SK-N-SH treated with all-trans-retinoic acid at 6 μM for 48 hours (cell line): ENCODE measurements around the gene ADAMTS17.

ENCODE experiments used
- ATAC-seq: fragments of 200-7000 bp; cut with Tn5 transposase; 3 replicates; pipeline ENCODE4 v1.9.1; 2020; ENCODE audit warnings: mild to moderate bottlenecking, moderate library complexity
- ARNTL ChIP-seq: fragments of 450-650 bp; formaldehyde crosslinking; IDR thresholded peaks from 2 replicates; pipeline ENCODE4 v1.5.0; 2020; ENCODE audit warnings: low read depth, mild to moderate bottlenecking, moderate library complexity, borderline replicate concordance
- BACH2 ChIP-seq: fragments of 250-450 bp; sonication (Bioruptor Pico); IDR thresholded peaks from 2 replicates; pipeline ENCODE4 v1.9.0; 2021; ENCODE audit warnings: mild to moderate bottlenecking, borderline replicate concordance
- ESRRG ChIP-seq: fragments of 250-450 bp; sonication (Bioruptor Pico); IDR thresholded peaks from 2 replicates; pipeline ENCODE4 v1.6.1; 2021; ENCODE audit warnings: mild to moderate bottlenecking
- GLIS3 ChIP-seq: fragments of 250-450 bp; sonication (Bioruptor Pico); IDR thresholded peaks from 2 replicates; pipeline ENCODE4 v1.5.0; 2020; ENCODE audit warnings: mild to moderate bottlenecking, moderate library complexity
- ISL1 ChIP-seq: fragments of 250-450 bp; sonication (Bioruptor Pico); IDR thresholded peaks from 2 replicates; pipeline ENCODE4 v2.1.2; 2022; ENCODE audit warnings: mild to moderate bottlenecking, moderate library complexity
- OSR1 ChIP-seq: fragments of 250-450 bp; sonication (Bioruptor Pico); IDR thresholded peaks from 2 replicates; pipeline ENCODE4 v1.8.0; 2022; ENCODE audit warnings: moderate library complexity, mild to moderate bottlenecking, inconsistent platforms
- PPARA ChIP-seq: fragments of 250-450 bp; sonication (Bioruptor Pico); IDR thresholded peaks from 2 replicates; pipeline ENCODE4 v1.5.0; 2020; ENCODE audit warnings: mild to moderate bottlenecking, borderline replicate concordance
- SNAI2 ChIP-seq: fragments of 250-450 bp; sonication (Bioruptor Pico); IDR thresholded peaks from 2 replicates; pipeline ENCODE4 v1.5.0; 2020; ENCODE audit warnings: mild to moderate bottlenecking, moderate library complexity
- TCF4 ChIP-seq: fragments of 250-450 bp; sonication (Bioruptor Pico); IDR thresholded peaks from 2 replicates; pipeline ENCODE4 v1.8.0; 2021; ENCODE audit warnings: mild to moderate bottlenecking, moderate library complexity, borderline replicate concordance
- TOX ChIP-seq: fragments of 250-450 bp; sonication (Bioruptor Pico); IDR thresholded peaks from 2 replicates; pipeline ENCODE4 v1.8.0; 2021; ENCODE audit warnings: mild to moderate bottlenecking, moderate library complexity, borderline replicate concordance
- ZC3H10 ChIP-seq: fragments of 250-450 bp; sonication (Bioruptor Pico); IDR thresholded peaks from 2 replicates; pipeline ENCODE4 v1.5.1; 2021; ENCODE audit warnings: mild to moderate bottlenecking, moderate library complexity
- ZFP3 ChIP-seq: fragments of 250-450 bp; sonication (Bioruptor Pico); IDR thresholded peaks from 2 replicates; pipeline ENCODE4 v1.5.0; 2020; ENCODE audit warnings: mild to moderate bottlenecking, moderate library complexity
- ZFP30 ChIP-seq: fragments of 450-650 bp; formaldehyde crosslinking; IDR thresholded peaks from 2 replicates; pipeline ENCODE4 v1.5.0; 2022; ENCODE audit warnings: mild to moderate bottlenecking, moderate library complexity
- ZNF565 ChIP-seq: fragments of 450-650 bp; formaldehyde crosslinking; conservative IDR thresholded peaks from 2 replicates; pipeline ENCODE4 v1.5.0; 2020; ENCODE audit warnings: low read depth, mild to moderate bottlenecking, moderate library complexity
- ZNF70 ChIP-seq: fragments of 450-650 bp; formaldehyde crosslinking; IDR thresholded peaks from 2 replicates; pipeline ENCODE4 v1.5.0; 2020; ENCODE audit warnings: mild to moderate bottlenecking, moderate library complexity
- TF ChIP-seq, protein P1 (sequence below): fragments of 250-450 bp; sonication (Bioruptor Pico); IDR thresholded peaks from 2 replicates; pipeline ENCODE4 v1.8.0; 2020; ENCODE audit warnings: mild to moderate bottlenecking, moderate library complexity, borderline replicate concordance
- TF ChIP-seq, protein P2 (sequence below): fragments of 250-450 bp; sonication (Bioruptor Pico); IDR thresholded peaks from 2 replicates; pipeline ENCODE4 v1.5.1; 2020; ENCODE audit warnings: low read depth, mild to moderate bottlenecking, moderate library complexity
- TF ChIP-seq, protein P3 (sequence below): fragments of 250-450 bp; sonication (Bioruptor Pico); IDR thresholded peaks from 2 replicates; pipeline ENCODE4 v1.5.1; 2021; ENCODE audit warnings: mild to moderate bottlenecking, moderate library complexity
- TF ChIP-seq, protein P4 (sequence below): fragments of 250-450 bp; sonication (Bioruptor Pico); IDR thresholded peaks from 2 replicates; pipeline ENCODE4 v1.8.0; 2021; ENCODE audit warnings: low read depth, mild to moderate bottlenecking, moderate library complexity, borderline replicate concordance

The ADAMTS17 gene

DNA sequence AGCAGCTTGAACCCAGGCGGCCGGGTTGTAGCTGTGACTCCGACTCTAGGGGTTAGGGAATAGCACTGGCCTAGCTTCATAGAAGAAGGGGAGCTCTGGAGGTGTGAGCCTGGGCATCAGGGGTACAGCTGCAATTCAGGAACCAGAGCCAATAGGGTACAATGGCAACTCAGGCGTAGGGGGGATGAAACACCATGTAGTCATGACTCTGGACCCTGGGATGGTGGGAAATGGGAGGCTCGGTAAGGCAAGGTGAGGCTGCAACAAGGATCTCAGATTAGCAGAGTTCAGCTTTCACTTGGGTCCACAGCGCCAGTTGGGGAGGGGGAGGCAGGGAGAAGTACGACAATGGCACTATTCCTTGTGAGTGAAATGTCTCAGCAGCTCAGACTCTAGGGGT lies 398.3 kb downstream of the ADAMTS17 start:
- no peak for TF ChIP-seq ZC3H10 (CRISPR knock-in tag)
- no peak for TF ChIP-seq ISL1 (CRISPR knock-in tag)
- TF ChIP-seq, protein P1, sequence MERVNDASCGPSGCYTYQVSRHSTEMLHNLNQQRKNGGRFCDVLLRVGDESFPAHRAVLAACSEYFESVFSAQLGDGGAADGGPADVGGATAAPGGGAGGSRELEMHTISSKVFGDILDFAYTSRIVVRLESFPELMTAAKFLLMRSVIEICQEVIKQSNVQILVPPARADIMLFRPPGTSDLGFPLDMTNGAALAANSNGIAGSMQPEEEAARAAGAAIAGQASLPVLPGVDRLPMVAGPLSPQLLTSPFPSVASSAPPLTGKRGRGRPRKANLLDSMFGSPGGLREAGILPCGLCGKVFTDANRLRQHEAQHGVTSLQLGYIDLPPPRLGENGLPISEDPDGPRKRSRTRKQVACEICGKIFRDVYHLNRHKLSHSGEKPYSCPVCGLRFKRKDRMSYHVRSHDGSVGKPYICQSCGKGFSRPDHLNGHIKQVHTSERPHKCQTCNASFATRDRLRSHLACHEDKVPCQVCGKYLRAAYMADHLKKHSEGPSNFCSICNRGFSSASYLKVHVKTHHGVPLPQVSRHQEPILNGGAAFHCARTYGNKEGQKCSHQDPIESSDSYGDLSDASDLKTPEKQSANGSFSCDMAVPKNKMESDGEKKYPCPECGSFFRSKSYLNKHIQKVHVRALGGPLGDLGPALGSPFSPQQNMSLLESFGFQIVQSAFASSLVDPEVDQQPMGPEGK (CRISPR knock-in tag) = no peak
- no peak for TF ChIP-seq ZFP30 (CRISPR knock-in tag)
- TF ChIP-seq OSR1 (CRISPR knock-in tag) = no peak
- TF ChIP-seq, protein P2, sequence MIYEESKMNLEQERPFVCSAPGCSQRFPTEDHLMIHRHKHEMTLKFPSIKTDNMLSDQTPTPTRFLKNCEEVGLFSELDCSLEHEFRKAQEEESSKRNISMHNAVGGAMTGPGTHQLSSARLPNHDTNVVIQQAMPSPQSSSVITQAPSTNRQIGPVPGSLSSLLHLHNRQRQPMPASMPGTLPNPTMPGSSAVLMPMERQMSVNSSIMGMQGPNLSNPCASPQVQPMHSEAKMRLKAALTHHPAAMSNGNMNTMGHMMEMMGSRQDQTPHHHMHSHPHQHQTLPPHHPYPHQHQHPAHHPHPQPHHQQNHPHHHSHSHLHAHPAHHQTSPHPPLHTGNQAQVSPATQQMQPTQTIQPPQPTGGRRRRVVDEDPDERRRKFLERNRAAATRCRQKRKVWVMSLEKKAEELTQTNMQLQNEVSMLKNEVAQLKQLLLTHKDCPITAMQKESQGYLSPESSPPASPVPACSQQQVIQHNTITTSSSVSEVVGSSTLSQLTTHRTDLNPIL (CRISPR knock-in tag) = no peak

DNA sequence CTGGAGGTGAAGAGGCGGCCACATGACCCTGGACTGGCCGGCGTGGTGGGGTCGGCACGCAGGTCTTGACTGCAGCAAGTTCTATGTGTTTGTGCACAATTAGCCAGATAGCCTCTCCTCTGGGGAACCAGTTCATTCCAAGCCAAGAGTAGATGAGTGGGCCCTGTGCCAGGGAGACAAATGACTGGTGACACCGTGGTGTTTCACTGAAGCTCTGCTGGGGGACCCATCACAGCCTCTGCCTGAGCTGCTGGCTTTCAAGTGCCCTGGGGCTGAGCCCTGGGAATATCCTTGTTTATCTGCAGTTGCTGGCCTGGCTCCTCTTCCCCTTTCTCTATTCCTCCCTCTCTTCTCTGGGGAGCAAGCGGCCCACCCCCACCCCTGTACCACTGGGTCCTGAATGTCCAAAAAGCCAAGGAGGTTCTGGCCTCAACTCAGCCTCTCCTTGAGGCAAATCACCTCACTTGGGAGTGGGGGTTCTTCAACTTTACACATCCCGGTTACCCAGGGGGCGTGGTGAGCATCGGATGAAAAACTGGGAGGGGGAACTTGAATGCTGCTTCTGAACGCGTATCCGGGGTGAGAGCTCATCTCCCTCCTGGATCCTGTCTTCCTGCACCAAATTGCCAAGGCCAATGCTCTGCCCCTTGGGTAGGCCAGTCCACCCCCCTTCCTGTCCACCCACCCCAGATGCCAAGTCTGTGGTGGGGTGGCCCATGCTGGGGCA lies 408.9 kb downstream of the ADAMTS17 start:
- no peak for ATAC-seq
- no peak for TF ChIP-seq GLIS3 (CRISPR knock-in tag)
- TF ChIP-seq, protein P3, sequence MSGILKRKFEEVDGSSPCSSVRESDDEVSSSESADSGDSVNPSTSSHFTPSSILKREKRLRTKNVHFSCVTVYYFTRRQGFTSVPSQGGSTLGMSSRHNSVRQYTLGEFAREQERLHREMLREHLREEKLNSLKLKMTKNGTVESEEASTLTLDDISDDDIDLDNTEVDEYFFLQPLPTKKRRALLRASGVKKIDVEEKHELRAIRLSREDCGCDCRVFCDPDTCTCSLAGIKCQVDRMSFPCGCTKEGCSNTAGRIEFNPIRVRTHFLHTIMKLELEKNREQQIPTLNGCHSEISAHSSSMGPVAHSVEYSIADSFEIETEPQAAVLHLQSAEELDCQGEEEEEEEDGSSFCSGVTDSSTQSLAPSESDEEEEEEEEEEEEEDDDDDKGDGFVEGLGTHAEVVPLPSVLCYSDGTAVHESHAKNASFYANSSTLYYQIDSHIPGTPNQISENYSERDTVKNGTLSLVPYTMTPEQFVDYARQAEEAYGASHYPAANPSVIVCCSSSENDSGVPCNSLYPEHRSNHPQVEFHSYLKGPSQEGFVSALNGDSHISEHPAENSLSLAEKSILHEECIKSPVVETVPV (CRISPR knock-in tag) = no peak
- no peak for TF ChIP-seq SNAI2 (CRISPR knock-in tag)
- TF ChIP-seq, all 23 proteins: peak for 0

More for the DNA sequence above, 398.3 kb downstream of the ADAMTS17 start:
- ATAC-seq = no peak

DNA sequence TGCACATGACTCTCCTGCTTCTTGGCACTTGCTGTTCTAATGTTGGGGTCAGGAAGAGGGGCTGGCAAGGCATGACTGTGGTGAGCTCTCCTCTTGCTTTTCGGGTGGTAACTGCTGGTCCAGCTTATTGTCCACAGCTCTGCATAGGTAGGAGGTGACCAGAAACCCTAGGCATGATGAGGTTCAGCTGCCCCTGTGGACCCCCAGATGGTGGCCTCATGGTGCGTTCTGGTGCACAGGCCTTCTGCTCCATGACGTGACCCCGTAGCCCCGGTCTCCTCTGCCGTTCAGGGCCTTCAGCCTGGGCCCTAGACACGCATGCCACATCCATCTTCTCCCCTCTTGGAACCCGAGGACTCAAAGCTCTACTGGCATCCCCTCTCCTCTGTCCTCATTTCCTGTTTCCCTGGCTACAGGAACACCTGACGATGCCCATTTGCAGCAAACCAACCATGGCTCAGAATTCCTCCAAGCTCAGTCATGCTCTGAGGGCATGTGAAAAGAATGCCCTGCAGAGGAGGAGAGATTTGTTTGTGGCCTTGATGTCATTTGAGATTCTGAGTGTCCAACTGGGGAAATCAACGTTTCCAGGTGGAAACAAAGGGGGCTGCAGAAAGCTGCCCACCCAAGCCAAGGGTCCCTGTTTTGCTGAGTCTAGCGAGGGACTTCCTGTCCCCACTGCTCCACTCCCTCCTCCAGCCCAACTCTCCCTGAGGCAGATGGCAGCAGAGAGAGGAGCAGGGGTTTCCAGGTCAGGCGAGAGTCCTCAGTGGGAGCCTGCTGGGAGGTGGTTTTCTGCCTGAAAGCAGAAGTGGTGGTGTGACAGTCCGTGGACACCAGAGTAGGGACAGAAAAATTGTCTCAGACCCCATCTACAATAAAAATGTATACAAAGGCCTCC lies 409.8 kb downstream of the ADAMTS17 start:
- ATAC-seq = no peak
- TF ChIP-seq, protein P3 (CRISPR knock-in tag) = no peak
- no peak for TF ChIP-seq ZNF565
- TF ChIP-seq TOX (CRISPR knock-in tag) = no peak
- TF ChIP-seq ARNTL = no peak
- TF ChIP-seq ZFP30 (CRISPR knock-in tag) = no peak
- TF ChIP-seq, protein P4, sequence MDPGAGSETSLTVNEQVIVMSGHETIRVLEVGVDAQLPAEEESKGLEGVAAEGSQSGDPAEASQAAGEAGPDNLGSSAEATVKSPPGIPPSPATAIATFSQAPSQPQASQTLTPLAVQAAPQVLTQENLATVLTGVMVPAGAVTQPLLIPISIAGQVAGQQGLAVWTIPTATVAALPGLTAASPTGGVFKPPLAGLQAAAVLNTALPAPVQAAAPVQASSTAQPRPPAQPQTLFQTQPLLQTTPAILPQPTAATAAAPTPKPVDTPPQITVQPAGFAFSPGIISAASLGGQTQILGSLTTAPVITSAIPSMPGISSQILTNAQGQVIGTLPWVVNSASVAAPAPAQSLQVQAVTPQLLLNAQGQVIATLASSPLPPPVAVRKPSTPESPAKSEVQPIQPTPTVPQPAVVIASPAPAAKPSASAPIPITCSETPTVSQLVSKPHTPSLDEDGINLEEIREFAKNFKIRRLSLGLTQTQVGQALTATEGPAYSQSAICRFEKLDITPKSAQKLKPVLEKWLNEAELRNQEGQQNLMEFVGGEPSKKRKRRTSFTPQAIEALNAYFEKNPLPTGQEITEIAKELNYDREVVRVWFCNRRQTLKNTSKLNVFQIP (CRISPR knock-in tag) = no peak
- TF ChIP-seq SNAI2 (CRISPR knock-in tag) = no peak
- no peak for TF ChIP-seq ZNF70 (CRISPR knock-in tag)
- no peak for TF ChIP-seq ESRRG (CRISPR knock-in tag)
- no peak for TF ChIP-seq TCF4 (CRISPR knock-in tag)
- no peak for TF ChIP-seq ISL1 (CRISPR knock-in tag)
- TF ChIP-seq ZFP3 (CRISPR knock-in tag) = no peak
- TF ChIP-seq BACH2 = no peak
- TF ChIP-seq, protein P1 (CRISPR knock-in tag) = no peak
- TF ChIP-seq PPARA (CRISPR knock-in tag) = no peak
- no peak for TF ChIP-seq GLIS3 (CRISPR knock-in tag)
- TF ChIP-seq, all 23 proteins: peak for 0
